Neural progenitor cell (in vitro differentiated cells): Measurements from ENCODE around the gene NR2F1-AS1.

Source experiments
- EZH2 ChIP-seq: fragments of 200-600 bp; sonication (generic); IDR thresholded peaks from 2 replicates; pipeline ENCODE4 v1.6.1; 2017; ENCODE audit warnings: antibody characterized with exemption, mild to moderate bottlenecking, moderate library complexity
- EZH2phosphoT487 ChIP-seq: fragments of 200-600 bp; sonication (generic); IDR thresholded peaks from 2 replicates; pipeline ENCODE4 v1.6.1; 2017; ENCODE audit warnings: antibody characterized with exemption
- TF ChIP-seq, protein P1 (sequence below): fragments of 200-600 bp; sonication (generic); IDR thresholded peaks from 2 replicates; pipeline ENCODE4 v1.5.1; 2017; ENCODE audit warnings: antibody characterized with exemption, mild to moderate bottlenecking

DNA sequence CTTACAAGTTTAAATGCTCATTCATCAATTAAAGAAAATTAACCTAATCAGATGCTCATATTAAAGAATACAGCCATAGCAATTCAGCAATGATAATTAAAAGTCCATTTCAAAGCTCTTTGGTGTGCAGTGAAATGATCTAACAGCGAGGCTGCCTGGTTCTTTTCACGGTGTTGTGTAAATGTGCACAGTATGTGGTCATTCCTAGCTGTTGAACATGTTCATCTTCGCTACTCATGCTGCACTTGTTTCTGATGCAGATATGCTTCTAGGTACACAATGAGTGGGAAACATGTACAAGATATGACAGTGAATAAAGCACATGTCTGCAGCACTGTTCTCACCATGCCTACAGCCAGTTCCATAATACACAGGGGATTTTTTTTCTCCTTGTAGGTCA, 163.5 kb downstream of the NR2F1-AS1 start:
- TF ChIP-seq, protein P1, sequence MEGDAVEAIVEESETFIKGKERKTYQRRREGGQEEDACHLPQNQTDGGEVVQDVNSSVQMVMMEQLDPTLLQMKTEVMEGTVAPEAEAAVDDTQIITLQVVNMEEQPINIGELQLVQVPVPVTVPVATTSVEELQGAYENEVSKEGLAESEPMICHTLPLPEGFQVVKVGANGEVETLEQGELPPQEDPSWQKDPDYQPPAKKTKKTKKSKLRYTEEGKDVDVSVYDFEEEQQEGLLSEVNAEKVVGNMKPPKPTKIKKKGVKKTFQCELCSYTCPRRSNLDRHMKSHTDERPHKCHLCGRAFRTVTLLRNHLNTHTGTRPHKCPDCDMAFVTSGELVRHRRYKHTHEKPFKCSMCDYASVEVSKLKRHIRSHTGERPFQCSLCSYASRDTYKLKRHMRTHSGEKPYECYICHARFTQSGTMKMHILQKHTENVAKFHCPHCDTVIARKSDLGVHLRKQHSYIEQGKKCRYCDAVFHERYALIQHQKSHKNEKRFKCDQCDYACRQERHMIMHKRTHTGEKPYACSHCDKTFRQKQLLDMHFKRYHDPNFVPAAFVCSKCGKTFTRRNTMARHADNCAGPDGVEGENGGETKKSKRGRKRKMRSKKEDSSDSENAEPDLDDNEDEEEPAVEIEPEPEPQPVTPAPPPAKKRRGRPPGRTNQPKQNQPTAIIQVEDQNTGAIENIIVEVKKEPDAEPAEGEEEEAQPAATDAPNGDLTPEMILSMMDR = no peak
- TF ChIP-seq EZH2 = no peak
- TF ChIP-seq EZH2phosphoT487 = no peak
